Parathyroid adenoma (tissue), 2 donors: ENCODE measurements around the gene CNTNAP4.

Experiments used
- H2AFZ ChIP-seq: fragments of 300-600 bp; sonication (generic); one replicate; pipeline ENCODE4 v1.7.0; 2017; ENCODE audit warnings: antibody characterized with exemption, mild to moderate bottlenecking
- H3K27ac ChIP-seq: fragments of 300-600 bp; sonication (generic); one replicate; pipeline ENCODE4 v1.7.0; 2017
- H3K27me3 ChIP-seq: fragments of 300-600 bp; sonication (generic); one replicate; pipeline ENCODE4 v1.7.0; 2017; ENCODE audit warnings: low read length; ENCODE audit not compliant: control insufficient read depth, insufficient read depth
- H3K36me3 ChIP-seq: fragments of 300-600 bp; sonication (generic); one replicate; pipeline ENCODE4 v1.7.0; 2017; ENCODE audit warnings: low read length; ENCODE audit not compliant: control insufficient read depth, insufficient read depth
- H3K4me1 ChIP-seq: fragments of 300-600 bp; sonication (generic); one replicate; pipeline ENCODE4 v1.7.0; 2017; ENCODE audit warnings: control low read depth
- H3K4me2 ChIP-seq: fragments of 300-600 bp; sonication (generic); one replicate; pipeline ENCODE4 v1.7.0; 2017; ENCODE audit warnings: low read length
- H3K4me3 ChIP-seq: fragments of 300-600 bp; sonication (generic); one replicate; pipeline ENCODE4 v1.7.0; 2017; ENCODE audit warnings: low read depth, low read length
- H3K79me2 ChIP-seq: fragments of 300-600 bp; sonication (generic); one replicate; pipeline ENCODE4 v1.7.0; 2017; ENCODE audit warnings: control low read depth
- H3K9ac ChIP-seq: fragments of 300-600 bp; sonication (generic); one replicate; pipeline ENCODE4 v1.7.0; 2017; ENCODE audit warnings: mild to moderate bottlenecking
- H3K9me3 ChIP-seq: fragments of 300-600 bp; sonication (generic); one replicate; pipeline ENCODE4 v1.7.0; 2017; ENCODE audit warnings: low read length; ENCODE audit not compliant: control insufficient read depth
- CTCF ChIP-seq: fragments of 300-600 bp; sonication (generic); IDR thresholded peaks from one replicate; pipeline ENCODE4 v1.7.0; 2017; ENCODE audit warnings: antibody characterized with exemption, mild to moderate bottlenecking
- donor health status: primary hyperparathyroidism.

The CNTNAP4 gene

GRCh38 chr16:76527244-76527643, 250.0 kb downstream of the CNTNAP4 start:
- Histone ChIP-seq H2AFZ (no peak overlapping the region), H3K4me2 (no peak overlapping the region), H3K4me1 (no peaks in the 10 kb centered on the region), H3K4me3 (no peak overlapping the region), H3K27me3 (no peaks in the 10 kb centered on the region), H3K27ac (no peak overlapping the region), H3K36me3 (no peaks in the 10 kb centered on the region), H3K79me2 (no peaks in the 10 kb centered on the region), H3K9me3 (no peaks in the 10 kb centered on the region), H3K9ac (no peak overlapping the region)
- no peak for TF ChIP-seq CTCF

GRCh38 chr16:76529120-76529519, 251.9 kb downstream of the CNTNAP4 start:
- no peaks in the 10 kb centered on the region for H3K9me3 ChIP-seq
- no peak overlapping the region for H3K9ac ChIP-seq
- no peak overlapping the region for H3K27ac ChIP-seq
- no peaks in the 10 kb centered on the region for H3K79me2 ChIP-seq
- TF ChIP-seq CTCF, result no peak
- H3K36me3 ChIP-seq, result no peaks in the 10 kb centered on the region
- no peaks in the 10 kb centered on the region for H3K4me1 ChIP-seq
- no peaks in the 10 kb centered on the region for H3K27me3 ChIP-seq
- H3K4me2 ChIP-seq, result no peak overlapping the region
- no peak overlapping the region for H3K4me3 ChIP-seq
- H2AFZ ChIP-seq, result no peak overlapping the region

- no peaks in the 10 kb centered on the region for H3K79me2 ChIP-seq
- no peak overlapping the region for H3K27ac ChIP-seq
- H3K9ac ChIP-seq, result no peak overlapping the region
- H3K4me2 ChIP-seq, result no peak overlapping the region
- no peaks in the 10 kb centered on the region for H3K27me3 ChIP-seq
- H3K9me3 ChIP-seq, result no peaks in the 10 kb centered on the region
- TF ChIP-seq CTCF, result no peak
- no peaks in the 10 kb centered on the region for H3K36me3 ChIP-seq
- H3K4me3 ChIP-seq, result no peak overlapping the region
- no peaks in the 10 kb centered on the region for H3K4me1 ChIP-seq
- no peak overlapping the region for H2AFZ ChIP-seq
Observed at GRCh38 chr16:76531236-76531635, 254.0 kb downstream of the CNTNAP4 start.

GRCh38 chr16:76532188-76532973, 255.2 kb downstream of the CNTNAP4 start:
- no peak overlapping the region for H2AFZ ChIP-seq
- H3K27ac ChIP-seq, result no peak overlapping the region
- H3K36me3 ChIP-seq, result no peaks in the 10 kb centered on the region
- no peaks in the 10 kb centered on the region for H3K4me1 ChIP-seq
- no peaks in the 10 kb centered on the region for H3K27me3 ChIP-seq
- no peak overlapping the region for H3K9ac ChIP-seq
- H3K79me2 ChIP-seq, result no peaks in the 10 kb centered on the region
- no peaks in the 10 kb centered on the region for H3K9me3 ChIP-seq
- no peak for TF ChIP-seq CTCF
- H3K4me3 ChIP-seq, result no peak overlapping the region
- H3K4me2 ChIP-seq, result no peak overlapping the region

GRCh38 chr16:76539609-76540008, 262.4 kb downstream of the CNTNAP4 start:
- no peaks in the 10 kb centered on the region for H3K36me3 ChIP-seq
- no peak for TF ChIP-seq CTCF
- no peak overlapping the region for H3K4me2 ChIP-seq
- no peak overlapping the region for H3K4me3 ChIP-seq
- no peak overlapping the region for H2AFZ ChIP-seq
- H3K27me3 ChIP-seq, result no peaks in the 10 kb centered on the region
- H3K27ac ChIP-seq, result no peak overlapping the region
- no peaks in the 10 kb centered on the region for H3K9me3 ChIP-seq
- no peaks in the 10 kb centered on the region for H3K79me2 ChIP-seq
- no peak overlapping the region for H3K9ac ChIP-seq
- H3K4me1 ChIP-seq, result no peaks in the 10 kb centered on the region
